B cell (primary cell): ENCODE measurements around the gene RAD51B. TPM values are rescaled to one million over a fixed set of nuclear protein-coding genes. Genes with fewer than 3 reads are reported as not detected.

ENCODE experiments used
- ATAC-seq: fragments of 200-7000 bp; cut with Tn5 transposase; one replicate; pipeline ENCODE4 v1.10.0; 2021; ENCODE audit warnings: low read depth, mild to moderate bottlenecking, moderate number of reproducible peaks, moderate library complexity
- CTCF ChIA-PET: fragments of 350-600 bp; sonication (Branson Sonifier 250); formaldehyde crosslinking; loops from one replicate; lab custom pipeline; 2021; ENCODE audit warnings: antibody characterized with exemption, inconsistent platforms; lab: Charles Lee
- POLR2A ChIA-PET: fragments of 350-600 bp; sonication (Branson Sonifier 250); formaldehyde crosslinking; loops from one replicate; lab custom pipeline; 2021; ENCODE audit warnings: antibody characterized with exemption; lab: Charles Lee
- DNase-seq: peaks from one replicate; pipeline ENCODE4 v3.0.0; 2013
- H2AFZ ChIP-seq: 2 replicates; pipeline ENCODE4 v1.6.1; 2012; ENCODE audit warnings: mild to moderate bottlenecking, low read depth, low read length; ENCODE audit not compliant: insufficient read depth, poor library complexity, severe bottlenecking
- H3K27ac ChIP-seq, 2 donors: 1 replicate in 1 of 2; 2 replicates in 1 of 2; pipeline ENCODE4 v1.5.1; 2012 to 2013; ENCODE audit warnings: low read length in 2 of 2, mild to moderate bottlenecking in 2 of 2, moderate library complexity in 1 of 2
- H3K27me3 ChIP-seq, 4 experiments: fragments of 200-600 bp in 1 of 4; sonication (generic) in 1 of 4; replicated peaks in 1 of 4; 1 replicate in 2 of 4; 2 replicates in 2 of 4; pipeline versions ENCODE4 v1.6.1 to v1.7.0; 2013 to 2016; ENCODE audit warnings: low read length in 3 of 4, mild to moderate bottlenecking in 2 of 4, mixed read lengths in 1 of 4, moderate library complexity in 1 of 4; ENCODE audit not compliant: insufficient read depth in 4 of 4, control insufficient read depth in 3 of 4; ENCODE audit errors: control extremely low read depth in 1 of 4
- H3K36me3 ChIP-seq, 2 experiments: replicated peaks in 1 of 2; 1 replicate in 1 of 2; 2 replicates in 1 of 2; pipeline versions ENCODE4 v1.6.1 to v1.7.1; 2013; ENCODE audit warnings: low read length in 1 of 2; ENCODE audit not compliant: insufficient read depth in 2 of 2, control insufficient read depth in 1 of 2; ENCODE audit errors: control extremely low read depth in 1 of 2, extremely low read depth in 1 of 2
- H3K4me1 ChIP-seq, 2 donors: fragments of 200-600 bp in 1 of 2; sonication (generic) in 1 of 2; 1 replicate in 1 of 2; 2 replicates in 1 of 2; pipeline versions ENCODE4 v1.5.1 to v1.6.1; 2013 to 2017; ENCODE audit warnings: low read length in 2 of 2; ENCODE audit not compliant: control insufficient read depth in 2 of 2, insufficient read depth in 2 of 2
- H3K4me2 ChIP-seq: replicated peaks from 2 replicates; pipeline ENCODE3; 2012; ENCODE audit warnings: mild to moderate bottlenecking, low read depth, low read length; ENCODE audit not compliant: poor library complexity, severe bottlenecking
- H3K4me3 ChIP-seq, 5 experiments: fragments of 200-600 bp in 1 of 5; sonication (generic) in 1 of 5; 1 replicate in 3 of 5; 2 replicates in 2 of 5; pipeline versions ENCODE4 v1.5.1 to v1.7.0; 2011 to 2016; ENCODE audit warnings: low read length in 4 of 5, mild to moderate bottlenecking in 4 of 5, low read depth in 2 of 5, control low read depth in 1 of 5, moderate library complexity in 1 of 5; ENCODE audit not compliant: insufficient read depth in 1 of 5; ENCODE audit errors: control extremely low read depth in 1 of 5, extremely low read depth in 1 of 5
- H3K79me2 ChIP-seq: fragments of 200-600 bp; sonication (generic); one replicate; pipeline ENCODE4 v1.6.0; 2016; ENCODE audit warnings: low read length; ENCODE audit not compliant: control insufficient read depth, insufficient read depth
- H3K9ac ChIP-seq: fragments of 200-600 bp; sonication (generic); 2 replicates; pipeline ENCODE4 v1.6.1; 2017; ENCODE audit warnings: mild to moderate bottlenecking, low read length, moderate library complexity
- H3K9me3 ChIP-seq, 3 donors: one replicate each; pipeline versions ENCODE4 v1.6.1 to v1.7.1; 2013; ENCODE audit warnings: low read length in 2 of 3; ENCODE audit not compliant: control insufficient read depth in 2 of 3, insufficient read depth in 1 of 3; ENCODE audit errors: control extremely low read depth in 1 of 3
- H4K20me1 ChIP-seq: 2 replicates; pipeline ENCODE4 v1.6.0; 2012; ENCODE audit warnings: mild to moderate bottlenecking, low read length; ENCODE audit not compliant: insufficient read depth, control insufficient read depth, poor library complexity, severe bottlenecking
- H3K27ac Mint-ChIP-seq: one replicate; pipeline ENCODE4 v1.8.0; 2021; ENCODE audit warnings: mixed read lengths
- H3K27me3 Mint-ChIP-seq: one replicate; pipeline ENCODE4 v1.8.0; 2021; ENCODE audit warnings: mixed read lengths
- H3K4me1 Mint-ChIP-seq: one replicate; pipeline ENCODE4 v1.8.0; 2021; ENCODE audit warnings: mixed read lengths
- H3K4me3 Mint-ChIP-seq: one replicate; pipeline ENCODE4 v1.8.0; 2021; ENCODE audit warnings: mixed read lengths
- H3K9me3 Mint-ChIP-seq: one replicate; pipeline ENCODE4 v1.8.0; 2022; ENCODE audit warnings: mixed read lengths; ENCODE audit not compliant: insufficient read depth
- EZH2 ChIP-seq: IDR thresholded peaks from 2 replicates; pipeline ENCODE4 v1.6.1; 2012; ENCODE audit warnings: borderline replicate concordance, low read depth, mild to moderate bottlenecking, moderate library complexity, low read length; ENCODE audit not compliant: insufficient read depth, poor library complexity, severe bottlenecking
- WGBS: methylation state at CpG from one replicate; pipeline ENCODE4 v1.1.5; 2013; ENCODE audit warnings: missing lambda C conversion rate; ENCODE audit not compliant: insufficient coverage; 5-methylcytosine and 5-hydroxymethylcytosine counted together
- intact Hi-C: fragments of 100-400 bp; cut with micrococcal nuclease; formaldehyde crosslinking; loops from one replicate; pipeline ENCODE4 v1.10.0; 2022
- polyA plus RNA-seq: library from polyadenylated mRNA; depleted of rRNA; stranded (reverse); fragments of >200 nt; gene quantifications from 2 replicates; pipeline ENCODE4 v1.2.3, GENCODE V29; 2012
- total RNA-seq, 2 donors: library from RNA; stranded (reverse); fragments of 120-200 nt in 1 of 2; gene quantifications; 1 replicate in 1 of 2; 2 replicates in 1 of 2; pipeline versions ENCODE4 v1.2.3 to v1.2.4, GENCODE V29; 2013 to 2022
- TF ChIP-seq, protein P1 (sequence below): fragments of 200-600 bp; IDR thresholded peaks from one replicate; pipeline ENCODE4 v1.8.0; 2022; ENCODE audit warnings: antibody characterized with exemption, mild to moderate bottlenecking

Gene RAD51B
- total and polyA plus RNA-seq, 2 donors (not counting 1 experiment from before 2014, with no cell fraction given): 6.5 to 60.6 TPM

DNA sequence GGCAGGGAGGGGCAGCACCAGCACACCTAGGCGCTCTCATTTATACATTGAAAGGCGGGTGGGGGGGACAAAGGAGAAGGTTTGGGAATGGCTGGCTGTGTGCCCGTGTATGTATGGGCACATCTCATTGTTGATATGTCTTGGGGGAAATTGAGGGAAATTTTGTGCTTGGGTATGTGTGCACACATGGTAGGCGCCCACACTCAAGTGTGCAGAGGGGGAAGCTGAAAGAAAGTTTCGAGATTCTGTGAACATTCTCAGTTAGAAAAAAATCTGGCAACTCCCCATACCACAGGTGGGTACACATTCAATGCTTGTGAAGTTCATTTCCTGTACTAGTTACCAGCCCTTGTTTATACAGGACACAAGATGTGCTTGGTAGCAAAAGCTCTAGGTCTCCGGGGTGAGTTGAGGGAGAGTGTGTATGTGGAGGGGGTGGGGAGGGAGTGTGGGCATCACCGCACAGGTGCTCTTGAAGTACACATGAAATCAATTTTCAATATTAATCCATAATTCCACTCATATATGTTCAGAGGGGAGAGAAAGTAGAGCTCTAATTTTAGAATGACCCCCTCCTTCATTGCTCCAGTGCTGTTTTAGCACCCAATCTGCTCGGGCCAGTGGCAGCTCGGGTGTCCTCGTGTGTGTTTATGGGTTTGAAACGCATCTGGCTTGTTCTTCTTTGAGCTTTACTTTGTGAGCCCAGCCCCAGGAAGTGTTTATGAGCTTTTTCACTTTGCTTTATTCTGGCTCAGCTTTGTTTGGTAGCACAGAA is 687.3 kb downstream of the RAD51B start:
- 26% methylated on average over 6 of the region's 11 CpGs for WGBS
- intact Hi-C loops: loop anchor here (1.0 to 10.0 kb wide), 4 partner anchors 12 to 225 kb away; no protein-coding TSS in a partner anchor
- Histone ChIP-seq H3K4me2 (peak overlapping the region; percentile 61), H3K27ac (peak overlapping the region; percentile 79 to 88), H3K36me3 (no peaks in the 10 kb centered on the region), H4K20me1 (no peaks in the 10 kb centered on the region), H3K4me1 (peaks cover 72 to 86% of the 10 kb centered on the region in 2 donors), H3K79me2 (peaks cover 8% of the 10 kb centered on the region), H3K9me3 (peaks cover 0 to 8% (median 0%) of the 10 kb centered on the region in 3 donors), H2AFZ (peak overlapping the region; percentile 51), H3K4me3 (no peak overlapping the region), H3K9ac (peak overlapping the region; percentile 33), H3K27me3 (no peaks in the 10 kb centered on the region)
- Mint-ChIP-seq H3K9me3 (no peaks in the 10 kb centered on the region), H3K27me3 (no peaks in the 10 kb centered on the region), H3K4me1 (peaks cover 83% of the 10 kb centered on the region), H3K27ac (peak overlapping the region; percentile 89), H3K4me3 (peak overlapping the region; percentile 40)
- ATAC-seq (peak; percentile 81), DNase-seq (peak; percentile 80)
- CTCF ChIA-PET: interaction anchor here (0.7 to 3.3 kb wide), 22 partner anchors 11 to 309 kb away, joined by 3 to 13 read pairs (median 4); no protein-coding TSS in a partner anchor
- no peak for TF ChIP-seq EZH2
- TF ChIP-seq, protein P1, sequence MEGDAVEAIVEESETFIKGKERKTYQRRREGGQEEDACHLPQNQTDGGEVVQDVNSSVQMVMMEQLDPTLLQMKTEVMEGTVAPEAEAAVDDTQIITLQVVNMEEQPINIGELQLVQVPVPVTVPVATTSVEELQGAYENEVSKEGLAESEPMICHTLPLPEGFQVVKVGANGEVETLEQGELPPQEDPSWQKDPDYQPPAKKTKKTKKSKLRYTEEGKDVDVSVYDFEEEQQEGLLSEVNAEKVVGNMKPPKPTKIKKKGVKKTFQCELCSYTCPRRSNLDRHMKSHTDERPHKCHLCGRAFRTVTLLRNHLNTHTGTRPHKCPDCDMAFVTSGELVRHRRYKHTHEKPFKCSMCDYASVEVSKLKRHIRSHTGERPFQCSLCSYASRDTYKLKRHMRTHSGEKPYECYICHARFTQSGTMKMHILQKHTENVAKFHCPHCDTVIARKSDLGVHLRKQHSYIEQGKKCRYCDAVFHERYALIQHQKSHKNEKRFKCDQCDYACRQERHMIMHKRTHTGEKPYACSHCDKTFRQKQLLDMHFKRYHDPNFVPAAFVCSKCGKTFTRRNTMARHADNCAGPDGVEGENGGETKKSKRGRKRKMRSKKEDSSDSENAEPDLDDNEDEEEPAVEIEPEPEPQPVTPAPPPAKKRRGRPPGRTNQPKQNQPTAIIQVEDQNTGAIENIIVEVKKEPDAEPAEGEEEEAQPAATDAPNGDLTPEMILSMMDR: no peak
- POLR2A ChIA-PET: interaction anchor here (0.5 to 2.3 kb wide), 18 partner anchors 12 to 315 kb away, joined by 3 to 17 read pairs (median 6); partner anchors contain the start of gene ZFP36L1
